Measurements from ENCODE around the gene PHLDA1.

DNA sequence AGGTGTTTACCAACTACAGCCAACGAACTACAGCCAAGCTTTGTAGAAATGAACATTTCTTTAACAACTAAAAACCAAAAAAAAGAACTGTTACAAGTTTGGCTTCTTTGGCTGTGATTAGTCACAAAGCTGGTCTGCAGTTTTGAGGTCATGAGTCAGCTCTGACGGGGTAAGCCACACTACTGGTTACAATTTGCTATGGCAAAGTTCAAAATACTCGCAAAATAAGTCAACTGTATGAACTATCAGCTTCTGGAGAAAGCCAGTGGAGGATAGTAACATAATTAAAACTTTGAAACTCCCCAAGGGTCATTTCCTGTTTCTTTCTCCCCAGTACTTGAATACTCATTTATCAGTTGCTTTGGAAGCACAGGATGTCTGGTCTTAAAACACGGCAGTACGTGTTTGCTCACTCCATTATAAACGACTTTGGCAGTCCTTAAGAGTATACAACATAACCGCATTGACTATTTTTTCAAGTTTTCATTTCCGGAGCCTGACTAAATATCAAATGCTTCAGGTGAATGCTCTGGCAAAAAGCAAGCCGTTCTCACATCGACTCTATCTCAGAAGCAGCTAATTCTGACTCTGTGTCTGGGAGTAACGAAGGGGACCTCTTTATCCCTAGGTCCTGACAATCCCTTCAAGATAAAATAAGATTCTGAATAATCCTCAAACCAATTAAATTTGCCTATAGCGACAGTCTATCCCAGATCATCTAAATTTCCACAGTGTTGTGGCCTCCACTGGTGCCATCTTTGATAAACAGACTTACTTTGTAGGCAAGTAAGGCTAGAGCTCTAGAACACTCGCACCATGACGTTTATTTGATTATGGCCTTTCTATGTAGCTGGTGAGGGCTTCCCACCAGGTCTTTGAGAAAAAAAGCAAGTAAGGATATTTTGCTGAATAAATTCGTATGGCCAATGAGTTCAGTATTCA, 10.6 kb downstream of the PHLDA1 start:
- TF ChIP-seq CTCF (optimal IDR thresholded peaks at IDR 0.05 in 1 of 3, IDR thresholded peaks at IDR 0.05 in 1 of 3, conservative IDR thresholded peaks at IDR 0.05 in 1 of 3; ENCODE audit: extremely low read depth in 1 of 3, insufficient read depth in 2 of 3, low read length in 3 of 3) (no peak), EZH2 (IDR thresholded peaks at IDR 0.05; ENCODE audit: low read length) (no peak)

Measured in keratinocyte (primary cell).